ENCODE data around the gene OR10G3. TPM values are rescaled to one million over a fixed set of nuclear protein-coding genes. Genes with fewer than 3 reads are reported as not detected.

The OR10G3 gene
- total RNA-seq, 4 donors from 2014 or later: not detected

DNA sequence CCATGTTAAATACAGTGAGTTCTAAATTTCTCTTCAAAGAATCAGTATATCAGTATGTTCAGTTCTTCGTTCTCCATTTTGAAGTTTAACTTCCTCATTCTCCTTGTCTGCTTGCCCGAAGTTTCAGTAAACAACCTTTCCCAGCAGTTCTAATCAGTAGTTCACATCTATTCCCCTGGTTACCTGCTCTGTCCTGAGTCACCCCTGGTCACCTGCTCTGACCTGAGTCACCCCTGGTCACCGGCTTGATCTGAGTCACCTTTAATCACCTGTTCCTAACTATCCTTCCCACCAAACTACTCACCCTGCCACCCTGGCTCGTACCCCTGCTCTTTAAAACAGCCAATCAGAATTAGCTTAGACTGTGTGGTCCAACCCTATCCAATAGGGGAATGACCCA lies 9.4 kb upstream of the OR10G3 start:
- Histone ChIP-seq H3K9me3 (peaks cover 23% of the 10 kb centered on the region), H3K27me3 (no peaks in the 10 kb centered on the region), H3K4me1 (no peaks in the 10 kb centered on the region), H3K36me3 (no peaks in the 10 kb centered on the region), H3K4me3 (no peak overlapping the region), H3K27ac (no peak overlapping the region)
- 82% methylated on average over 4 of the region's 4 CpGs for whole genome bisulfite sequencing
- DNase-seq (ENCODE audit: low spot score in 2 of 2): no peak
- no peak for TF ChIP-seq POLR2AphosphoS5 (IDR thresholded peaks at IDR 0.05)
- TF ChIP-seq, protein P1, sequence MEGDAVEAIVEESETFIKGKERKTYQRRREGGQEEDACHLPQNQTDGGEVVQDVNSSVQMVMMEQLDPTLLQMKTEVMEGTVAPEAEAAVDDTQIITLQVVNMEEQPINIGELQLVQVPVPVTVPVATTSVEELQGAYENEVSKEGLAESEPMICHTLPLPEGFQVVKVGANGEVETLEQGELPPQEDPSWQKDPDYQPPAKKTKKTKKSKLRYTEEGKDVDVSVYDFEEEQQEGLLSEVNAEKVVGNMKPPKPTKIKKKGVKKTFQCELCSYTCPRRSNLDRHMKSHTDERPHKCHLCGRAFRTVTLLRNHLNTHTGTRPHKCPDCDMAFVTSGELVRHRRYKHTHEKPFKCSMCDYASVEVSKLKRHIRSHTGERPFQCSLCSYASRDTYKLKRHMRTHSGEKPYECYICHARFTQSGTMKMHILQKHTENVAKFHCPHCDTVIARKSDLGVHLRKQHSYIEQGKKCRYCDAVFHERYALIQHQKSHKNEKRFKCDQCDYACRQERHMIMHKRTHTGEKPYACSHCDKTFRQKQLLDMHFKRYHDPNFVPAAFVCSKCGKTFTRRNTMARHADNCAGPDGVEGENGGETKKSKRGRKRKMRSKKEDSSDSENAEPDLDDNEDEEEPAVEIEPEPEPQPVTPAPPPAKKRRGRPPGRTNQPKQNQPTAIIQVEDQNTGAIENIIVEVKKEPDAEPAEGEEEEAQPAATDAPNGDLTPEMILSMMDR (IDR thresholded peaks at IDR 0.05): no peak
- no peak for TF ChIP-seq EP300 (IDR thresholded peaks at IDR 0.05)
- no peak for TF ChIP-seq POLR2A (IDR thresholded peaks at IDR 0.05)

DNA sequence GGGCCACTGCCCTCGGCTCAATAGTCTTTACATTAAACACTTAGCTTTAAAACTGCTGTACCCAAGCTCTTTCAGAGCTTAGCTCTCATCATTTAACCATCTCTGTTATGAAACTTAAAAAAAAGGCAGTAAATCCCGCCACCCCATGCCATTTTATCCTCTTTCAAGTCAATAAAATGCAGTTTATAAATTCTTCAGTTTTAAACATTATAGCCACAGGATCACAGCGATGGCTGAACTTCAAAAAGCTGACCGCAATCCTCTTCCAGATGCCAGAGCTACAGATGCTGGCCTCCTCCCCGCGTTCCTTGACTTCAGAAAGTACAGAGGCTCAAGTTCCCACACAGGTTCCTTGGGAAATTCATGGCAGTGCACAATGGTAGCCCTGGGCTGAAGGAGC lies 4.2 kb downstream of the OR10G3 start:
- no peaks in the 10 kb centered on the region for H3K36me3 ChIP-seq
- WGBS: 74% methylated on average over 6 of the region's 6 CpGs
- H3K4me3 ChIP-seq: no peak overlapping the region
- H3K27ac ChIP-seq: no peak overlapping the region
- no peak for DNase-seq (ENCODE audit: low spot score in 2 of 2)
- no peaks in the 10 kb centered on the region for H3K4me1 ChIP-seq
- peaks cover 5% of the 10 kb centered on the region for H3K27me3 ChIP-seq
- peaks cover 4% of the 10 kb centered on the region for H3K9me3 ChIP-seq
- TF ChIP-seq POLR2AphosphoS5 (IDR thresholded peaks at IDR 0.05) (no peak), EP300 (IDR thresholded peaks at IDR 0.05) (no peak), POLR2A (IDR thresholded peaks at IDR 0.05) (no peak)
- TF ChIP-seq, protein P1 (IDR thresholded peaks at IDR 0.05): no peak

GRCh38 chr14:21572604-21573003 lies 7.3 kb downstream of the OR10G3 start:
- H3K27me3 ChIP-seq: peaks cover 4% of the 10 kb centered on the region
- no peak overlapping the region for H3K4me3 ChIP-seq
- no peaks in the 10 kb centered on the region for H3K36me3 ChIP-seq
- no peak overlapping the region for H3K27ac ChIP-seq
- peaks cover 4% of the 10 kb centered on the region for H3K9me3 ChIP-seq
- DNase-seq (ENCODE audit: low spot score in 2 of 2): no peak
- TF ChIP-seq EP300 (IDR thresholded peaks at IDR 0.05): no peak
- TF ChIP-seq POLR2A (IDR thresholded peaks at IDR 0.05): no peak
- TF ChIP-seq POLR2AphosphoS5 (IDR thresholded peaks at IDR 0.05): no peak
- TF ChIP-seq, protein P1 (IDR thresholded peaks at IDR 0.05): no peak
- no peaks in the 10 kb centered on the region for H3K4me1 ChIP-seq

GRCh38 chr14:21558703-21559170 lies 21.1 kb downstream of the OR10G3 start:
- Histone ChIP-seq H3K4me3 (no peak overlapping the region), H3K4me1 (peaks cover 8% of the 10 kb centered on the region), H3K27ac (no peak overlapping the region), H3K36me3 (no peaks in the 10 kb centered on the region), H3K27me3 (no peaks in the 10 kb centered on the region), H3K9me3 (no peaks in the 10 kb centered on the region)
- TF ChIP-seq POLR2AphosphoS5 (IDR thresholded peaks at IDR 0.05) (no peak), POLR2A (IDR thresholded peaks at IDR 0.05) (no peak), EP300 (IDR thresholded peaks at IDR 0.05) (no peak)
- TF ChIP-seq, protein P1 (IDR thresholded peaks at IDR 0.05): no peak
- DNase-seq (ENCODE audit: low spot score in 2 of 2): no peak
- 70% methylated on average over 8 of the region's 8 CpGs for WGBS

GRCh38 chr14:21557084-21557901 lies 22.6 kb downstream of the OR10G3 start:
- WGBS: 10% methylated on average over 11 of the region's 11 CpGs
- Histone ChIP-seq H3K4me3 (peak overlapping the region; percentile 37), H3K9me3 (no peaks in the 10 kb centered on the region), H3K36me3 (no peaks in the 10 kb centered on the region), H3K4me1 (peaks cover 8% of the 10 kb centered on the region), H3K27me3 (no peaks in the 10 kb centered on the region), H3K27ac (peak overlapping the region; percentile 25)
- TF ChIP-seq POLR2A (IDR thresholded peaks at IDR 0.05): no peak
- TF ChIP-seq, protein P1 (IDR thresholded peaks at IDR 0.05): peak; percentile 62 to 84
- peak in 1 of 2 donors; percentile 79 for DNase-seq (ENCODE audit: low spot score in 2 of 2)

All from suprapubic skin (tissue), 4 donors.